DMS114 treated with DMSO at 0.1 percent for 48 hours (cell line): ENCODE results near the gene WRNIP1.
A peak's percentile ranks its signal among the peaks of the same experiment; 100 is the strongest.
"Not testable (repeated sequence)": the region's sequence is repeated elsewhere in the genome, so short reads cannot be mapped to it uniquely, and the experiment has no call there.

ENCODE experiments used
- DNase-seq: peaks from one replicate; lab custom pipeline; 2025; ENCODE audit not compliant: unreplicated experiment; lab: John Stamatoyannopoulos, UW

Gene WRNIP1

GRCh38 chr6:2782825-2783187 is 17.6 kb downstream of the WRNIP1 start:
- DNase-seq = no peak

DNA sequence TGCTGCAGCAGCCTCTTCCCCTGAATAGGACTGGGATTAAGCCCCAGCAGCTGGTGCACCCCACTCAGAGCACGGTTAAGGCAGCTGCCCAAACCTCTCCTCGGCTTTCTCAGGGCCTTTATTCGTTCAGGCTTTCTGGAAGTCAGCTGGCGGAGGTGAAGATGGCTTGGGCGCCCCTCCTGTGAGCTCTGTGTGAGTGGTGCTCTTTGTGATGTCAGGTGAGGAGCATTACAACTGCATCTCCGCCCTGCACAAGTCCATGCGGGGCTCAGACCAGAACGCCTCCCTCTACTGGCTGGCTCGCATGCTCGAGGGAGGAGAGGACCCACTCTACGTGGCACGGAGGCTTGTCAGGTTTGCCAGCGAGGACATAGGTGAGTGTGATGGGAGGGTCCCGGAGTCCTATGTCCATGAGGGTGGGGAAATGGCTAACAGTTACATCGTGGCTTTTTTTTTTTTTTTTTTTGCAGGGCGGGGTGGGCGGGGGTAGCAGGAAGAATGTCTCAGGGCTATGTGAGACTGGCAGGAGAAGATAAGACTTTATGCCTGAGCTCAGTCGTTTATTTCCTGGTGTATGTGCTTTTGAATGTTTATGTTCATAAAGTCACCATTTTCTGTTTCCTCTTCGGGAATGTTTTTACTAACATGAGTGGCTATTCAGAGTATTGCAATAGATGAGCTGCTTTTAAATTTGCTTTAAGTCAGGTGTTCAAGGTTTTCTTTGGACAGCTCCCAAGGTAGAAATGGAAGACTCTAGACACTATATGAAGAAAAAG is 18.2 kb downstream of the WRNIP1 start:
- no peak for DNase-seq

DNA sequence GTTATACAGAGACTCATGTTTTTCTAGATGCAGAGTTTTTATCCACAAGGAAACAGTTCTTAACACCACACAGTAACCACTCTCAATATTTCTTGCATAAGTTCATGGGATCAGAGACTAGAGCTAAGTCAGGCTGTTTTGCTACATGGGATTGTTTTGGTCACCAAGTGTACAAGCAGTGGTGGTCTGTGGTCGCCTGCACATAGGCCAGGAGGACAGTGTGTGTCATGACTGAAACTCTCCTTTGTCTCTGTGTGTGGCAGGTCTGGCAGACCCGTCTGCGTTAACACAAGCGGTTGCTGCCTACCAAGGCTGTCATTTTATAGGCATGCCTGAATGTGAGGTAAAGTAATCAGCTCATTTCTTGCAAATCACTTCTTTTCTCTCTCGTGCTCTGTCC is 18.9 kb downstream of the WRNIP1 start:
- no peak for DNase-seq

DNA sequence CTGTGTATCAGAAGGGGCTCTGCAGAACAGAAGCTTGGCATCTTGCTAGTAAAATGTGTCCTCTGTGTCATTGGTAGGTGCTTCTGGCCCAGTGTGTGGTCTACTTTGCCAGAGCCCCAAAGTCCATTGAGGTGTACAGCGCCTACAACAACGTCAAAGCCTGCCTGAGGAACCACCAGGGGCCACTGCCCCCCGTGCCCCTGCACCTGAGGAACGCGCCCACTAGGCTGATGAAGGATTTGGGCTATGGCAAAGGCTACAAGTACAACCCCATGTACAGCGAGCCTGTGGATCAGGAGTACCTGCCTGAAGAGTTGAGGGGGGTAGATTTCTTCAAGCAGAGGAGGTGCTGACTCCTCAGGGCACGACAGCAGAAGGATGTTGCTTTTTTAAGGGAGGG is 19.7 kb downstream of the WRNIP1 start:
- DNase-seq = no peak

GRCh38 chr6:2786269-2786668 is 21.1 kb downstream of the WRNIP1 start:
- DNase-seq = no peak

- peak; percentile 80 for DNase-seq
These were observed 25.6 kb downstream of the WRNIP1 start for GRCh38 chr6:2790588-2791449.

DNA sequence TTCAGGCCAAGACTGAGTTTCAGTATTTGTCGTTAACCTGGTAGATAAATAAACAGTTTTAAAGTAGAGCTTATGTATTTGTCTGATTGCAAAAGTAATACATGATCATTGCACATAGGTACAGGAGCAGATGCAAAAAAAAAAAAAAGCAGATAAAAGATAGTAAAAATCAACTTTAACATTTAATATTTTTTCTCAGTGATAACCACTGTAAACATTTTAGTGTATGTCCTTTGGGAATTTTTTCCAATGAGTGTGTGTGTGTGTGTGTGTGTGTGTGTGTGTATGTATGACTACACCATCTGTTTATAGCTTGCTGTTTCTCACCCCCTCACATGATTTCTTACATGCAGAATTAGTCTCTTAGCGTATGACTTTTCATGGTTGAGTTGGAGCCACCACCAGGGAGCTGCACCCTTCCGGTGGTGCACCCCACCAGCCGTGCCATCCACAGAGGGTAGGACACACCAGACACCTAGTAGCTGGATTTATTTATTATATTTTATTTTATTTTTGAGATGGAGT is 26.3 kb downstream of the WRNIP1 start:
- no peak for DNase-seq

- DNase-seq = no peak
These were observed 27.3 kb downstream of the WRNIP1 start for GRCh38 chr6:2792330-2793110.

DNA sequence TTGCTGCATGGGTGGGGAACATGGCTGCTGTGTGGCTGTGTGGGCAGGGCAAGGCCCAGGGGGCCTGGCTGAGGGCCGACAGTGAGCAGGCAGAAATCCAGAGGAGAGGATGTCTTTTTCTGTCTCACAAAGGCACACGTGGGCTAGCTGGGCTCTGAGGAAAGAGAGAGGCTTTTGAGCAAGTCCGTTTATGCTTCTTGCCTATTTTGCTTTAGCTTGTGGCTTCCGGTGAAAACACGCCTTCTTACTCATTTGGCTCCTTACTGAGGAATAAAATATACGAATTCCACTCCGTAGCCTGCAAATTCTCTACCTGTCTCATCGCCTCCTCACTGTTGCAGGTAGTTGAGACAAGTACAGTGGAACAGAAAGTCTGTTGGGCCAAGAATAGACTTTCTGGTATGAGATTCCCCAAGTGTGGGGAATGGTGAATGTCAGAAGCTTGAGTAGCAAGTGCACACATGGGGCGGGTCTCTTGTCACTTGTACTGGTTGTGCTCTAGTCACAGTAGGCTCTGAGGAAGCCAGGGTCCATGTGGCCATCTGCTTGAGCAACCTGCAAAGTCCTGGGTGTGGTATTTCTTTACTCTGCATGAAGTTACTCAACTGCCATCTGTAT is 28.4 kb downstream of the WRNIP1 start:
- DNase-seq = no peak

DNA sequence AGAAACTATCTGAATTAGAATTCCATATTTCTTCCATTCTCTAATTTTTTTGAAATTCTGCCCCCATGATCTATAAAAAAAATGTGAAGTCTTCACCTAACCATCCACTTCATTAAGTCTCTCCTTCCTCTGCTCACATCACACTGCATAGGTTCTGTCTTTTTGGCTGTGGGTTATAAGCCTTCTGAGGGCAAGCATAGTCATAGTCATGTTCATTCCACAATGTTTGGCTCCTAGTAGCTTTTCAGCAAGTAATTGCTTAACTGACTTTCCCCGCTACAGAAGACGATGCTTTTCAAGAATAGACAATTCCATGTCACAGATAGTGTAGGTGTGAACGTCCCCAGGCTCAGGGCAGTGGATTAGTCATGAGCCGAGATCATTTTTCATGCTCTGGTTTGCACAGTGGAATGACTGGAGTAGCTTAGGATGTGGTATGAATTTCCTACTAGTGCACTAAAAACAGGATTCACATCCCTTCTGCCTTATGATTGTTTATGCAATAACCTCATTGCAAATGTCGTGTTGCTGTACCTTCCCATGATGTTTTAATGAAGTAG is 29.1 kb downstream of the WRNIP1 start:
- DNase-seq = no peak

GRCh38 chr6:2795162-2795561 is 30.0 kb downstream of the WRNIP1 start:
- DNase-seq = no peak

DNA sequence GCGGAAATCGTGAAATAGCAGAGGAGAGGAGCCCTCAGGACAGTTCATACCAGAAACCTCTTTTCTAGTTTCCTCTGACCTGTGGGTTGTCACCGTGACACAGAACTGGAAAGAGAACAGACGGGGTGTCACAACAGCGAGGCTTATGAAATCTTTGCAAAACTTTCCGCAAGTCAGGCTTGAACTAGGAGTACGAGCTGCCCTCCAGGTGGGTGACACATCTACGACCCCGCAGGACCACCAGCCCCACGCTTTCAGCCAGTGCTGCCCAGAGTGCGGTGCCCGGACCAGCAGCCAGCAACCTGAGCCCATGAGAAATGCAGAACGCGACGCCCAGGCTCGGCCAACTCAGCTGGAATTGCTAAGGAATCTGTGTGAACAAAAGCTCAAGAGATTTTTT is 30.8 kb downstream of the WRNIP1 start:
- no peak for DNase-seq

DNA sequence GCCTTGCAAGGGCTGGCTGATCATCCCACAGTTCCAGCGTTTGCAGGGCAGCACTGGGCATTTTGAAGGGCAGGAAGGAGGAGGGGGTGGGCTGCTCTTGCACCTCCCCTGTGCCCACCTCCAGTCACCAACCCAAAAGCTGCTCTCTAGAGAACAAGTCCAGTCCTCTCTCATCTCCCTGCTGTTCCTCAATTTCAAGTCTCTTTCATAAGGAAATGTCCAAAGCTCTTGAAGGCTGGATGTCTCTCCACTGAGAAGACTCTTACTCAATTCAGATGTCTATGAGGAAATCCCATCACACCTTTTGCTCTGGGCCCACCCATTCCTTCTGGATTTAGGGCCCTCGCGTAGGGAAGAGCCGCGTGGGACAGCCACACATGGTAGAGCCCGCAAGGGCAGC is 31.7 kb downstream of the WRNIP1 start:
- DNase-seq = no peak

- no peak for DNase-seq
These were observed 32.4 kb downstream of the WRNIP1 start for GRCh38 chr6:2797564-2798031.

DNA sequence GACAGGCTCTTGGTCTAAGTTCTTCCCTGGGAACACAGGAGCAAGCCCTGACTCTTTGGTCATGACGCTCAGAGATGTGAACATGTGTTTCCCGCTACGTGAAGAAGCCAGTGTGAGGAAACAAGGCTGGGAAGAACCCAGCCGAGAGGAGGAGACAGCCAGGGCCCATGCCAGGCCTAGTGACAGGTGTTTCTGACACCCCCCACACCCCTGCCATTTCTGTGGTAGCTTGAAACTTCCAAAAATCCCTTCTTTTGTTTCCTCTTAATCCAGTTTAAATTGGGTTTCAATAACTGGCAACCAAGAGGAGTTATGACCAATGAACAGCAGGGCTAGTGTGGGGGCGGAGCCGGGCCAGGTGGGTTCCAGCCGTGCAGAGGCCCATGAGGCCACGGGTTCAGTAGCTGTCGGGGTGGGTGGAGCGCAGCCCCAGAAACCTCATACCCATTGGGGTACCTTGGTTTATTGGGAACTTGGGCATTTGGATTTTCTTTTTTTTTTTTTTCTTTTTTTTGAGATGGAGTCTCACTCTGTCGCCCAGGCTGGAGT is 33.5 kb downstream of the WRNIP1 start:
- DNase-seq = no peak

DNA sequence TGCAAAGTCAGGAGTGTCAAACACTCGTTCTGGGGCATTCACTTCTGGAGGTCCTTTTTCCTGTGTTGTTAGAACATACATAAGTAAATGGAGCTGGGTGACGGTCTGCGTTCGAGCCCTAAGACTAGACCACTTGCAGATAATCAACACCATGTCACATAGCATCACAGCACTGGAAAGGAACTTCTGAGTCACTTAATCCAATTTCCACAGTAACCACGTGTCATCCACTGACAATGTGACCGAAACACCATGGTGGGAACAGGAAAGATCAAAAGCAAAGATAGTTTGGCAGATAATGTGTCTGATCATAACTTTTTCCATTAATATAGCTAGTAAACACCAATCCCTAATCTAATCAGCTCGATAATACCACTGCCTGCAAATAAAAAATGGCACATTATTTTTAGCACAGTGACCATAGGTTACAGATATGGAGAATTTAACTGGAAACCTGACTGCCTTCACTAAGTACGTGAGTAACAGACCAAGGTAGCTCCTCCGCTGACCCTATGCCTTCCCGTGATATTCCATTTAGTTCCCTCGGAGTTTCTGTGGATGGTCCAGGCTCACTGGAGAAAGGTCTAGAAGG is 34.8 kb downstream of the WRNIP1 start:
- DNase-seq = no peak

DNA sequence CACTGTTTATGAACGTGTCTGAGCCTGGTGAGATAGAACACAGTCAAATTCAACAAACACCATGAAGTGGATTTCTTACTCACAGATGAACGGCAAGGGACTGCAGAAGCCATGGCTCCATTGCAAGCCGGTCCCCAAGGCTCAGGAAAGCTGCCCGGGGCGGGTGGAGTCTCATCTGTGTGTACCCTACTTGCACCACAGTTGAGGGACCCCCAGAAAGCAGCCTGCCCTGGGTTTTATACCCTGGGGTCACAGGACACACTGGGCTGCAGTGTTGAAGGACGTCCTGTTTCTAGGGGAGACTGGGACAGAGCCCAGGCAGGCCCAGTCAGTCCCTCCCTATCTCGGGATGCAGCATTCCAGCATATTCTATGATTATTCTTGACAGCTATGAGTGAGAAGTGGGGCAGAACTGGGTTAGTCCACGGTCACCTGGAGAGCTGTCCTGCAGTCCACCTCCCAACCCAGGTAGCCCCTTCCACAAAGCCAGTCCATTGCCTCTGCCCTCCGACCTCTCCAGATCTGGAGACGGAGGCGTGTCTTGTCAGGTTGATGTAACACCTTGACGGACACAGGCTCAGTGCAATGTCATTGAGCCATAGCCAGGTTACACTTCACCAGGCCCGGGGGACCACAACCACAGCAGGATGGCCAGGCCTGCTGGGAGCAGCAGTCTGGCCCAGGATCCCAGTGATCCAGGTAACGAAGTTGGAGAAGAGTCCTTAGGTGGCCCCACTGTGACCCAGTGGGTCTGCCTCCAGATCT is 35.5 kb downstream of the WRNIP1 start:
- DNase-seq = no peak

DNA sequence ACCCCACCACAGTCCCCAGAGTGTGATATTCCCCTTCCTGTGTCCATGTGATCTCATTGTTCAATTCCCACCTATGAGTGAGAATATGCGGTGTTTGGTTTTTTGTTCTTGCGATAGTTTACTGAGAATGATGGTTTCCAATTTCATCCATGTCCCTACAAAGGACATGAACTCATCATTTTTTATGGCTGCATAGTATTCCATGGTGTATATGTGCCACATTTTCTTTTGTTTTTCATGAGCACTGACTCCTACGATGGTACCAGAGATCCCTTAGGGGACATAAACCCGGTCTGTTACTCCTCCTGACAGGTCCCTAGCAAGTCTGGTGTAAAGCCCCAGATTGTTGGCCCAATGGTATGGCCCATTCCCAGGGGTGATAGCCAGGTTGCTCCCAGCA is 36.5 kb downstream of the WRNIP1 start:
- DNase-seq = not testable (repeated sequence)

DNA sequence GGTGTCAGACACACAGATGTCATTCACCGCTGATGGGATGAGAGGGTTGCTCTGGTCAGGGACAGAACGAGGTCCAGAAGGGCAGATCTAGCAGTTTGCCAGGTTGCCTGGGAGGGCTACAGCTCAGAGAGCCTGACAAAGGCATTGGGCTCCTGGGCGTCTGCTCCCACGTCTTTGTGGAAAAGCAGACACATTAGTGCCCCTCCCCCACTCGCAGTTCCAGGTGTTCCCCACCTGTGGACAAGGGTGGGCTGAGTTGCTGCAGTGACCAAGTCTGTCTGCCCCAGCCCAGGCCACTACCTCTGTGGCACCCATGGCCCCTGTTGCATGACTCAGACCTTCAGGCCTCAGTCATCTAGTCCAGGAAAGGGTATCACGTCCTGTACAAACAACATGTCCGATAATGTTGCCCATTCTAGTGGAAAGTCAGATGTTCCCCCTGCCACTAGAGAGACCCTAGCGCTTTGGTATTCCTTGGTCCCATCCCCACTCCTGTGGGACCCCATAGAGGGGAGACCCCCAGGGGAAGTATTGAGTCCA is 37.4 kb downstream of the WRNIP1 start:
- no peak for DNase-seq
